Esophagus squamous epithelium (tissue), 4 donors: ENCODE results near the gene BAG3.

Source experiments
- CTCF ChIP-seq, 6 experiments: fragments of 450-650 bp in 4 of 6; fragments of 200-600 bp in 2 of 6; sonication (generic) in 2 of 6; IDR thresholded peaks; one replicate each; pipeline ENCODE4 v1.5.1; 2016 to 2019; ENCODE audit warnings: antibody characterized with exemption in 6 of 6, mild to moderate bottlenecking in 4 of 6, moderate library complexity in 4 of 6
- POLR2A ChIP-seq, 4 donors: fragments of 450-650 bp; IDR thresholded peaks; one replicate each; pipeline ENCODE4 v1.6.1; 2017; ENCODE audit warnings: antibody characterized with exemption in 4 of 4, mild to moderate bottlenecking in 4 of 4, moderate library complexity in 3 of 4

DNA sequence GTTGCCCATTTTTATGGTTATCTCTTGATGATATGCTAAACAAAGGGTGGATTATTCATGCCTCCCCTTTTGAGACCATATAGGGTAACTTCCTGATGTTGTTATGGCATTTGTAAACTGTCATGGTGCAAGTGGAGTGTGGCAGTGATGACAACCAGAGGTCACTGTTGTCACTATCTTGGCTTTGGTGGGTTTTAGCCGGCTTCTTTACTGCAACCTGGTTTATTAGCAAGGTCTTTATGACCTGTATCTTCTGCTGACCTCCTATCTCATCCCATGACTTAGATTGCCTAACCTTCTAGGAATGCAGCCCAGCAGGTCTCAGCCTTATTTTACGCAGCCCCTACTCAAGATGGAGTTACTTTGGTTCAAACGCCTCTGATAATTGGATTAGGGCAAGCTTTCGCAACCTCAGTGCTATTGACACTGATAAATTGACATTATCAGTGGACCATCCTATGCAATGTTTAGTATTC is 36.9 kb downstream of the BAG3 start:
- no peak for TF ChIP-seq CTCF (IDR thresholded peaks at IDR 0.05)
- no peak for TF ChIP-seq POLR2A (IDR thresholded peaks at IDR 0.05)
